ENCODE measurements around the gene ITGB2. TPM values are rescaled to one million over a fixed set of nuclear protein-coding genes. Genes with fewer than 3 reads are reported as not detected.
"Not testable (repeated sequence)": the region's sequence is repeated elsewhere in the genome, so short reads cannot be mapped to it uniquely, and the experiment has no call there.

The ITGB2 gene
- total RNA-seq, 1 experiment from 2014 or later = not detected

- in situ Hi-C loops (cut with HindIII; ENCODE audit: low sequenced_read_pairs) = no loop called here
- no peak for DNase-seq (ENCODE audit: low spot score)
Observed at GRCh38 chr21:44929799-44930542, 9.3 kb upstream of the ITGB2 start.

- in situ Hi-C loops (cut with HindIII; ENCODE audit: low sequenced_read_pairs) = no loop called here
- no peak for DNase-seq (ENCODE audit: low spot score)
Observed at GRCh38 chr21:44929242-44929798, 8.6 kb upstream of the ITGB2 start.

GRCh38 chr21:44928500-44929241 lies 8.0 kb upstream of the ITGB2 start:
- in situ Hi-C loops (cut with HindIII; ENCODE audit: low sequenced_read_pairs); DNase-seq (ENCODE audit: low spot score): not testable (repeated sequence)

DNA sequence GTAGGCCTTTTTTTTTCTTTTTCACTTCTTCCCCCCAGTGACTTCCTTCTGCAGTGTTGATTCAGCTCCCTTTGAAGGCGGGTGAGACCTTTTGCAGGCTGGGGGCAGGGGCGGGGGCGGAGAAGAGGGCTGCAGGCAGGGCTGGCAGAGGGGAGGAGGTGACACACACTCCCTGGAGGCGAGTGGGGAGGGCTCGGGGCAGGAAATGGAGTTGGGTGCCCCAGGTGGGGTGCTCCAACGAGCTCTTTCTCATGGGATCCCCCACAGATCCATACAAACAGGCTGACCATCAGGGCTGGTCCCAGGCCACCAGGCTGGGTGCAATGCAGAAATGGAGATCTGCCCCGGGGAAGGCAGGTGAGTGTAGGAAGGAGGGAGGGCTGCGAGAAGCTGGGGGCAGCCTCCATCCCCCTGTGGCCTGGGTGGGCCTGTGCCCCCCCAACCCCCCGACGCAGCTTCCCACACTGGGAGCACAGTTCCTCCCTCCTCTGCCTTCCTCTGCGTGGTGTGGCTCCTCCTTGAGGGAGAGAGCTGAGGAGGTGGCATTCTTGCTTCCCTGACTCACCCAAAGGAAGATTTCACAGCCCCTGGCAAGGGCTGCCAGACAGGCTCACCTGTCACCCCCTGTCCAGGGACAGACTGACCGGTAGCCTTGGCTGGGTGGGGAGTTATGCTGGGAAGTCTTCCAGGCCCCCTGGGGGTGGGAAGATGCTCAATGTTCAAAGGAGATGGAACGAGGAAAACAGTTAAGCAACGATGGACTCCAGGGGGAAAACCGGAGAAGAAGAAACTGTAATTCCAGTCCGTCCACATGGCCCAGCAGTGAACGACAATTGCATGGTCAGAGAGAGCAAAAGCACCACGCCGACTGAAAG lies 7.1 kb upstream of the ITGB2 start:
- in situ Hi-C loops (cut with HindIII; ENCODE audit: low sequenced_read_pairs) = no loop called here
- no peak for DNase-seq (ENCODE audit: low spot score)

DNA sequence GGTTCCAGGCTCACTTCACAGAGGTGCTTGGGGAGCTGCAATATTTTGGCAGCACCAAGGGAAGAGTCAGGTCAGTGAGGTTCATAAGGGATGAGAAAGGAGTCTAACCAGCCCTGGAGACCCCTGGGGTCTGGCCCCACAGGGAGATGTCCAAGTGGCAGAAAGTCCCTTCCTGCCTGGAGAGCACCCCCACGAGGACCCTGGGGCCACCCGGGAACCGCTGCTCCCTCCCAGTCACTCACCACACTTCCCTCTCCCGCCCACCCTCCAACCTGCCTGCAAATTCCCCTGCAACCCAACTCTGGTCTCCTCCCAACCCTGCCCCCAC lies 6.5 kb upstream of the ITGB2 start:
- DNase-seq (ENCODE audit: low spot score) = no peak
- in situ Hi-C loops (cut with HindIII; ENCODE audit: low sequenced_read_pairs) = no loop called here

GRCh38 chr21:44926331-44927101 lies 5.8 kb upstream of the ITGB2 start:
- no peak for DNase-seq (ENCODE audit: low spot score)
- in situ Hi-C loops (cut with HindIII; ENCODE audit: low sequenced_read_pairs) = no loop called here

DNA sequence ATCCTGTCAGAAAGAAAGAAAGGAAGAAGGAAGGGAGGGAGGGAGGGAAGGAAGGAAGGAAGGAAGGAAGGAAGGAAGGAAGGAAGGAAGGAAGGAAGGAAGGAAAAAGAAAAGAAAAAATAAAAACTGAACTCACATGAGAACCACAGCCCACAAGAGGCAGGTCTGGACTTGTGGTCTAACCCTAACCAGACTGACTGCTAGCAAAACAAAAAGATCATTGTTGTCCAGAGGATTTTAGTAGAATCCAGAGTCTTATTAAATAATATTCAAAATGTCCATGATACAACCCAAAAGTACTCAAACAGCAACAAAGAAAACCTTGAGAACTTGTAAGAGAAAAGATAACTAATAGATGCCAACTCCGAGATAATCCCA lies 4.7 kb upstream of the ITGB2 start:
- in situ Hi-C loops (cut with HindIII; ENCODE audit: low sequenced_read_pairs) = no loop called here
- DNase-seq (ENCODE audit: low spot score) = no peak

- in situ Hi-C loops (cut with HindIII; ENCODE audit: low sequenced_read_pairs) = no loop called here
- no peak for DNase-seq (ENCODE audit: low spot score)
Observed at GRCh38 chr21:44924606-44925377, 4.1 kb upstream of the ITGB2 start.

DNA sequence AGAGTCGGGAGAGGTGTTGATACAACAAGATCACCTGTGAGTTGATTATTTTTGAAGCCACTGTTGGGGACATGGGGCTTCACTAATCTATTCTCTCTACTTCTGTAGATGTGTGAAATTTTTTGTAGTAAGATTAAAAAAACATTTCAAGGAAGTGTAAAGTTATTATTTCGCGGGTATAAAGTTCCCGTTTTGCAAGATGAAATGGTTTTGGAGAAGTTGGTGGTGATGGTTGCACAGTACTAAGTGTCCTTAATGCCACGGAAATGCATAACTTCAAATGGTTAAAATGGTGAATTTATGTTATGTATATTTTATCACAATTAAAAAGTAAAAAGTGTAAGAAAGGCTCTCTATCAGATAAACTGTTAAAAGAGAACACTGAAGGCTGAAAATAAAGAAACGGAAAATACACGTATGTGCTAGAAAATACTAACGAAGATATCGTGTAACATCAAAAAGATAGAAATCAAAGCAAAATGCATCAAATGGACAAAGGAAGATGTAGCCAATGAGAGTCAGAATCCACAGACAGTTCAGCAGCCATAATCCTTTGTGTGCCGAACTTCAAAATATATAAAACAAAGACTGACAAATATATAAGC lies 2.9 kb upstream of the ITGB2 start:
- in situ Hi-C loops (cut with HindIII; ENCODE audit: low sequenced_read_pairs) = no loop called here

GRCh38 chr21:44921928-44922327 lies 1.2 kb upstream of the ITGB2 start:
- no peak for DNase-seq (ENCODE audit: low spot score)
- in situ Hi-C loops (cut with HindIII; ENCODE audit: low sequenced_read_pairs) = no loop called here

More for the DNA sequence above, 2.9 kb upstream of the ITGB2 start:
- DNase-seq (ENCODE audit: low spot score) = no peak

DNA sequence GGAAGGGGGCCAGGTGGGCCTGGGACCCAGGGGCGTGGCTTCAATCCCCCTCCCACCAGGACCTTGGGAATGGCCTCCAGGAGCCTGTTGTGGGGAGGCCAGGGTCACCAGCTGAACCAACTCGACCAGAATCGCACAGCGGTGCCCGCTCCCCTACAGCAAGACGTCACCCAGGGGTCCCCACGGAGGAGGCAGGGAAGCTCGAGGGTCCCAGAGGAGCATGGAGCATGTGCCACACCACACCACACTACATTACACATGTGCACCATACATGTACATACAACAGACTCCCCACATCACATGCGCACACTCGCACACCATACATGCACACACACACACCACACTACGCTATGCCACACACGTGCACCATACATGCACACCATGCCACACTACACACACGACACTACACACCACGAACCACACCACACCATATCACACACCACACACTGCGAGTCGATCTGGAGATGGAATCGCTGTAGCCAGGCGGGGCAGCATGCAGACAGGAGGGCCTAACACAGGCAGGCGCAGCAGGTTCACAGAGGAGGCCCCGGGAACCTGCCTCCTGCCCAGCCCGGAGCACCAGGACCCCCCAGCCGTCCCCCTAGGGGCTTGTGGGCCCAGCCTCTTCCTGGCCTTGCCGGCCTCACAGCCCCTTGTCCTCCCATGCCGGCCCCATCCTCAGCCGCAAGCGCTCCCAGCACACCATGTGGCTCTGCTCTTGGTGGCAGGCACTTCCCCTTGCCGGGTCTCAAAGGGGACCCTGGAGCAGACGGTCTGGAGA lies 596 bp downstream of the ITGB2 start:
- no peak for DNase-seq (ENCODE audit: low spot score)
- in situ Hi-C loops (cut with HindIII; ENCODE audit: low sequenced_read_pairs) = no loop called here

DNA sequence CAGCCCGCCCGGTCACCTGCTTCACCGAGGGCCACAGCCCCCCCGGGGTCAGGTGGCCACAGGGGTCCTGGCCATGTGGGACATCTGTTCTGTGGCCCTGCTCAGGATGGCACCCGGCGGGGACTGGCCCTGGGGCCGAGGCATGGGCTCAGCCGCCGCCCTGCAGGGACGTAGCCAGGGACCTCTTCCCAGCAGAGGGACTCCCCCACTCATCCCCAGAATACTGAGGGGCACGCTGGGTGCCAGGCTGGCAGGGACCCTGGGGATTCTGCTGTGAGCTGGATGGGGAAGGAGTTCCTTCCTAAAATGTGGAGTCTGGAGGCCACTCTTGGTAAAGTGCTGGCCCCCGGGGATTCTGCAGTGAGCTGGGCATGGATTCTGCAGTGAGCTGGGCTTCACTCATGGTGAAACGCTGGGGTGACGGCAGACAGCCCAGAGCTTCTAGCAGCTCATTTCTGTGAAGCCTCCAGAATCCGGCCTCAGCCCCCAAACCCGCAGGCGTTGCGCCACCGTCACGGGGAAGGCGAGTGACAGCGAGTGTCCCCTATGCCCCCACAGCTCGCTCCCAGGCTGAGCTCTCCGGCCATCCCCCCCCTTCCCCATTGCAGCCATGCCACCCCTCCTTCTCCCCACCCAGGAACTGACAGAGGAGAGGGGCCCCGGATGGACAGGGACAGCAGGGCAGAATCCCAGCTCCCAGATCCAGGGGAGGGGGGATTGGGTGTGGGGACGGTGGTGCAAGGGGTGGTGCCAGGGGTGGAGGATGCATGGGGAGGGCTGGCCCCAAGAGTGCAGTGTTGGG lies 1.4 kb downstream of the ITGB2 start:
- in situ Hi-C loops (cut with HindIII; ENCODE audit: low sequenced_read_pairs) = no loop called here
- DNase-seq (ENCODE audit: low spot score) = no peak

GRCh38 chr21:44918581-44919033 lies 2.1 kb downstream of the ITGB2 start:
- no peak for DNase-seq (ENCODE audit: low spot score)
- in situ Hi-C loops (cut with HindIII; ENCODE audit: low sequenced_read_pairs) = no loop called here

GRCh38 chr21:44918107-44918470 lies 2.6 kb downstream of the ITGB2 start:
- no peak for DNase-seq (ENCODE audit: low spot score)

GRCh38 chr21:44917446-44918106 lies 3.1 kb downstream of the ITGB2 start:
- in situ Hi-C loops (cut with HindIII; ENCODE audit: low sequenced_read_pairs) = no loop called here
- DNase-seq (ENCODE audit: low spot score) = no peak

More at GRCh38 chr21:44918107-44918470, 2.6 kb downstream of the ITGB2 start:
- in situ Hi-C loops (cut with HindIII; ENCODE audit: low sequenced_read_pairs) = no loop called here

GRCh38 chr21:44916965-44917364 lies 3.7 kb downstream of the ITGB2 start:
- peak; percentile 29 for DNase-seq (ENCODE audit: low spot score)
- in situ Hi-C loops (cut with HindIII; ENCODE audit: low sequenced_read_pairs) = no loop called here

All from G401 (cell line).